IMR-90 (cell line): Measurements from ENCODE around the gene ZNF17. TPM values are rescaled to one million over a fixed set of nuclear protein-coding genes. Genes with fewer than 3 reads are reported as not detected.
A peak's percentile ranks its signal among the peaks of the same experiment; 100 is the strongest.

Source experiments
- ATAC-seq: fragments of 200-7000 bp; cut with Tn5 transposase; 2 replicates; pipeline ENCODE4 v1.9.1; 2020; ENCODE audit warnings: low read depth, mild to moderate bottlenecking, moderate library complexity
- BruUV-seq: library from RNA; stranded (reverse); fragments of 400-500 nt; replicated peaks from 2 replicates; lab custom pipeline; 2021; lab: Mats Ljungman, UMichigan
- CTCF ChIA-PET: fragments of 300-600 bp; formaldehyde crosslinking; extraction: SDS; loops from one replicate; lab custom pipeline; 2021; ENCODE audit warnings: antibody characterized with exemption; lab: Yijun Ruan, JAX
- POLR2A ChIA-PET: fragments of 300-600 bp; sonication (Branson Sonifier 250); formaldehyde crosslinking; loops from one replicate; lab custom pipeline; 2022; ENCODE audit warnings: antibody characterized with exemption; ENCODE audit not compliant: unreplicated experiment; lab: Charles Lee
- DNase-seq: peaks from one replicate; pipeline ENCODE4 v3.0.0; 2013
- H2AFZ ChIP-seq: replicated peaks from 2 replicates; pipeline ENCODE3; 2013; ENCODE audit warnings: low read length, mild to moderate bottlenecking; ENCODE audit not compliant: poor library complexity
- H2AK5ac ChIP-seq: 2 replicates; pipeline ENCODE4 v1.6.1; 2013; ENCODE audit warnings: low read depth, low read length, inconsistent platforms
- H2AK9ac ChIP-seq: replicated peaks from 2 replicates; pipeline ENCODE3; 2013; ENCODE audit warnings: mild to moderate bottlenecking, low read depth, low read length, moderate library complexity; ENCODE audit not compliant: poor library complexity
- H2BK120ac ChIP-seq: 2 replicates; pipeline ENCODE4 v1.6.1; 2013; ENCODE audit warnings: low read depth, low read length, inconsistent platforms
- H2BK15ac ChIP-seq: 3 replicates; pipeline ENCODE4 v1.6.1; 2013; ENCODE audit warnings: low read depth, low read length, inconsistent platforms
- H2BK20ac ChIP-seq: 2 replicates; pipeline ENCODE4 v1.6.1; 2013; ENCODE audit warnings: low read depth, mild to moderate bottlenecking, inconsistent platforms, low read length, moderate library complexity
- H2BK5ac ChIP-seq: 2 replicates; pipeline ENCODE4 v1.6.1; 2013; ENCODE audit warnings: mild to moderate bottlenecking, low read depth, low read length, inconsistent platforms; ENCODE audit not compliant: poor library complexity, severe bottlenecking
- H3K14ac ChIP-seq: replicated peaks from 2 replicates; pipeline ENCODE4 v1.6.1; 2013; ENCODE audit warnings: low read depth, low read length, inconsistent platforms
- H3K18ac ChIP-seq: 2 replicates; pipeline ENCODE4 v1.6.1; 2013; ENCODE audit warnings: low read depth, low read length, control low read depth
- H3K23ac ChIP-seq: 2 replicates; pipeline ENCODE4 v1.6.1; 2013; ENCODE audit warnings: low read depth, low read length, inconsistent platforms
- H3K27ac ChIP-seq: 2 replicates; pipeline ENCODE4 v1.5.1; 2013; ENCODE audit warnings: mild to moderate bottlenecking, control low read depth, low read length; ENCODE audit not compliant: insufficient read depth
- H3K27me3 ChIP-seq: 2 replicates; pipeline ENCODE4 v1.6.1; 2013; ENCODE audit warnings: low read length; ENCODE audit not compliant: control insufficient read depth, insufficient read depth
- H3K36me3 ChIP-seq: 2 replicates; pipeline ENCODE4 v1.6.1; 2013; ENCODE audit warnings: low read length, mixed read lengths; ENCODE audit not compliant: control insufficient read depth, insufficient read depth
- H3K4ac ChIP-seq: 2 replicates; pipeline ENCODE4 v1.6.1; 2013; ENCODE audit warnings: low read depth, low read length, inconsistent platforms
- H3K4me1 ChIP-seq: 2 replicates; pipeline ENCODE4 v1.6.1; 2013; ENCODE audit warnings: low read length, mixed read lengths; ENCODE audit not compliant: control insufficient read depth, insufficient read depth
- H3K4me2 ChIP-seq: 2 replicates; pipeline ENCODE4 v1.6.1; 2013; ENCODE audit warnings: low read depth, mild to moderate bottlenecking, control low read depth, low read length, moderate library complexity
- H3K4me3 ChIP-seq: 2 replicates; pipeline ENCODE4 v1.5.1; 2013; ENCODE audit warnings: low read depth, mild to moderate bottlenecking, control low read depth, low read length, moderate library complexity; ENCODE audit not compliant: insufficient read depth
- H3K56ac ChIP-seq: 2 replicates; pipeline ENCODE4 v1.6.1; 2013; ENCODE audit warnings: low read length, inconsistent platforms; ENCODE audit not compliant: insufficient read depth; ENCODE audit errors: extremely low read depth
- H3K79me1 ChIP-seq, 2 experiments: 2 replicates each; pipeline ENCODE4 v1.6.1; 2013; ENCODE audit warnings: low read length in 2 of 2, inconsistent platforms in 1 of 2, low read depth in 1 of 2
- H3K9ac ChIP-seq: 2 replicates; pipeline ENCODE4 v1.6.1; 2013; ENCODE audit warnings: low read depth, low read length, control low read depth
- H3K9me1 ChIP-seq: 2 replicates; pipeline ENCODE4 v1.6.1; 2013; ENCODE audit warnings: low read length, inconsistent platforms; ENCODE audit not compliant: insufficient read depth
- H3K9me3 ChIP-seq: 2 replicates; pipeline ENCODE4 v1.6.1; 2013; ENCODE audit warnings: low read length; ENCODE audit not compliant: control insufficient read depth, insufficient read depth
- H4K20me1 ChIP-seq: 2 replicates; pipeline ENCODE4 v1.6.1; 2013; ENCODE audit warnings: low read length, inconsistent platforms; ENCODE audit not compliant: insufficient read depth
- H4K5ac ChIP-seq: 2 replicates; pipeline ENCODE4 v1.6.1; 2013; ENCODE audit warnings: mild to moderate bottlenecking, low read depth, low read length, control low read depth
- H4K8ac ChIP-seq, 2 experiments: 2 replicates each; pipeline ENCODE4 v1.6.1; 2013; ENCODE audit warnings: low read depth in 2 of 2, low read length in 2 of 2, control low read depth in 1 of 2, inconsistent platforms in 1 of 2
- H4K91ac ChIP-seq: 2 replicates; pipeline ENCODE4 v1.6.1; 2013; ENCODE audit warnings: low read depth, low read length, inconsistent platforms; ENCODE audit not compliant: insufficient read depth
- BHLHE40 ChIP-seq: fragments of 150-350 bp; IDR thresholded peaks from 2 replicates; pipeline ENCODE4 v1.6.1; 2016; ENCODE audit warnings: mild to moderate bottlenecking, low read depth, low read length
- CEBPB ChIP-seq: IDR thresholded peaks from 2 replicates; pipeline ENCODE4 v1.6.1; 2012; ENCODE audit warnings: low read depth, low read length, improper control_type of control experiment
- CHD1 ChIP-seq: IDR thresholded peaks from 2 replicates; pipeline ENCODE4 v1.6.1; 2012; ENCODE audit warnings: low read depth, low read length, improper control_type of control experiment
- CTCF ChIP-seq: conservative IDR thresholded peaks from 2 replicates; pipeline ENCODE4 v1.5.1; 2012; ENCODE audit warnings: mild to moderate bottlenecking, low read depth, low read length, improper control_type of control experiment
- ELK1 ChIP-seq: fragments of 150-350 bp; IDR thresholded peaks from 2 replicates; pipeline ENCODE4 v1.6.1; 2016; ENCODE audit warnings: low read depth, mild to moderate bottlenecking, low read length, moderate library complexity, borderline replicate concordance
- FOS ChIP-seq: fragments of 150-350 bp; IDR thresholded peaks from 2 replicates; pipeline ENCODE4 v1.6.1; 2016; ENCODE audit warnings: low read depth, low read length
- MAFK ChIP-seq: IDR thresholded peaks from 2 replicates; pipeline ENCODE4 v1.6.1; 2012; ENCODE audit warnings: low read depth, low read length, improper control_type of control experiment
- MAZ ChIP-seq: IDR thresholded peaks from 2 replicates; pipeline ENCODE4 v1.6.1; 2012; ENCODE audit warnings: low read depth, mild to moderate bottlenecking, low read length, improper control_type of control experiment, moderate library complexity, borderline replicate concordance
- MXI1 ChIP-seq: IDR thresholded peaks from 2 replicates; pipeline ENCODE4 v1.6.1; 2012; ENCODE audit warnings: low read depth, mild to moderate bottlenecking, low read length, moderate library complexity, borderline replicate concordance
- NFE2L2 ChIP-seq: fragments of 150-350 bp; IDR thresholded peaks from 2 replicates; pipeline ENCODE4 v1.6.1; 2016; ENCODE audit warnings: low read depth, mild to moderate bottlenecking, low read length
- POLR2A ChIP-seq: IDR thresholded peaks from 2 replicates; pipeline ENCODE4 v1.6.1; 2012; ENCODE audit warnings: mild to moderate bottlenecking, low read depth, low read length
- RAD21 ChIP-seq: IDR thresholded peaks from 2 replicates; pipeline ENCODE4 v1.6.1; 2012; ENCODE audit warnings: low read length, improper control_type of control experiment
- RCOR1 ChIP-seq: IDR thresholded peaks from 2 replicates; pipeline ENCODE4 v1.6.1; 2012; ENCODE audit warnings: mild to moderate bottlenecking, low read length, improper control_type of control experiment; ENCODE audit not compliant: insufficient replicate concordance
- RFX5 ChIP-seq: IDR thresholded peaks from 2 replicates; pipeline ENCODE4 v1.8.0; 2012; ENCODE audit warnings: low read depth, mild to moderate bottlenecking, low read length, moderate library complexity
- SMC3 ChIP-seq: fragments of 150-350 bp; IDR thresholded peaks from 2 replicates; pipeline ENCODE4 v1.6.1; 2016; ENCODE audit warnings: low read depth, mild to moderate bottlenecking, antibody characterized with exemption, low read length, moderate library complexity
- USF2 ChIP-seq: fragments of 150-350 bp; IDR thresholded peaks from 2 replicates; pipeline ENCODE4 v1.6.1; 2017; ENCODE audit warnings: mild to moderate bottlenecking, antibody characterized with exemption, low read length, low read depth
- WGBS, 2 experiments: methylation state at CpG; one replicate each; pipeline versions ENCODE4 v1.1.5 to v1.1.7; 2013; ENCODE audit warnings: missing lambda C conversion rate in 2 of 2; ENCODE audit not compliant: insufficient read length in 1 of 2; ENCODE audit errors: extremely low coverage in 2 of 2; 5-methylcytosine and 5-hydroxymethylcytosine counted together
- dilution Hi-C: fragments of 300-500 bp; cut with HindIII; formaldehyde crosslinking; loops from one replicate; pipeline ENCODE4 v1.14.3; 2018; ENCODE audit warnings: low sequenced_read_pairs; ENCODE audit not compliant: unreplicated experiment
- in situ Hi-C: fragments of 300-500 bp; cut with MboI; formaldehyde crosslinking; loops from 3 replicates; pipeline ENCODE4 v1.14.3; 2019; ENCODE audit warnings: low sequenced_read_pairs, inconsistent platforms, mixed read lengths
- intact Hi-C: fragments of 100-400 bp; cut with micrococcal nuclease; formaldehyde crosslinking; loops from 2 replicates; pipeline ENCODE4 v1.10.0; 2022
- polyA plus RNA-seq, 3 experiments: library from polyadenylated mRNA; depleted of rRNA; stranded (reverse); fragments of >200 nt; gene quantifications; 2 replicates each; pipeline ENCODE4 v1.2.3, GENCODE V29; 2012; ENCODE audit warnings: low replicate concordance in 1 of 3
- total RNA-seq: library from RNA; depleted of rRNA; stranded (reverse); fragments of >200 nt; gene quantifications from 2 replicates; pipeline ENCODE4 v1.2.3, GENCODE V29; 2012

Gene ZNF17
- total and polyA plus RNA-seq, 2 of the 4 experiments (the other 2 are of a cell fraction), result 4.3 to 17.4 TPM

GRCh38 chr19:57437931-57438330 lies 27.0 kb downstream of the ZNF17 start:
- WGBS, 2 experiments, result 49% methylated on average over 2 of the region's 4 CpGs; no CpG with 5 or more reads in 1 of the 2 experiments

More at GRCh38 chr19:57437931-57438330, 27.0 kb downstream of the ZNF17 start:
- intact Hi-C loops (no loop called here), in situ Hi-C loops (no loop called here), dilution Hi-C loops (no loop called here)
- Histone ChIP-seq H3K56ac (no peak overlapping the region), H3K23ac (no peak overlapping the region), H3K4ac (no peak overlapping the region), H2AFZ (no peak overlapping the region), H3K4me2 (no peak overlapping the region), H3K36me3 (peaks cover 9% of the 10 kb centered on the region), H3K18ac (no peak overlapping the region), H2BK5ac (no peak overlapping the region), H3K14ac (no peak overlapping the region), H2AK9ac (no peak overlapping the region), H4K8ac (0 out of 4 replicates have a peak overlapping the region, but pooled peaks of 1 of the 2 experiments have one; percentile 13), H2BK20ac (no peak overlapping the region), H3K4me1 (peaks cover 2% of the 10 kb centered on the region; the same call in 1 of the 2 replicates), H3K9me1 (0 out of 2 replicates have a peak, but pooled peaks cover 7% of the 10 kb centered on the region), H3K79me1 (peaks cover 22 to 62% of the 10 kb centered on the region in 2 experiments), H3K9me3 (peaks cover 3% of the 10 kb centered on the region; the same call in 1 of the 2 replicates), H2BK120ac (no peak overlapping the region), H4K91ac (no peak overlapping the region), H3K27ac (no peak overlapping the region), H2AK5ac (no peak overlapping the region), H3K9ac (no peak overlapping the region), H4K5ac (no peak overlapping the region), H4K20me1 (no peaks in the 10 kb centered on the region; the same call in 1 of the 2 replicates), H3K4me3 (no peak overlapping the region), H3K27me3 (no peaks in the 10 kb centered on the region), H2BK15ac (no peak overlapping the region)
- TF ChIP-seq NFE2L2 (no peak), CTCF (no peak), SMC3 (no peak), USF2 (no peak), MAFK (no peak), RAD21 (no peak), RFX5 (no peak), BHLHE40 (no peak), CEBPB (no peak), RCOR1 (no peak), ELK1 (no peak), CHD1 (no peak), MXI1 (no peak), POLR2A (no peak), FOS (no peak), MAZ (no peak)
- ChIA-PET CTCF (interaction anchor here (0.5 kb wide), 1 partner anchor 21 kb away, joined by 3 read pairs; no protein-coding TSS in a partner anchor), POLR2A (no interaction called here)
- DNase-seq (peak; percentile 18), ATAC-seq (no peak)
- no TSS peak for BruUV-seq
